PC-3 (cell line): ENCODE data around the gene RIT2. TPM values are rescaled to one million over a fixed set of nuclear protein-coding genes. Genes with fewer than 3 reads are reported as not detected.

ENCODE experiments used
- ATAC-seq: fragments of 200-7000 bp; cut with Tn5 transposase; 2 replicates; pipeline ENCODE4 v1.9.1; 2020; ENCODE audit warnings: mild to moderate bottlenecking, moderate library complexity
- BruUV-seq: library from RNA; stranded (reverse); fragments of 400-500 nt; replicated peaks from 2 replicates; lab custom pipeline; 2021; lab: Mats Ljungman, UMichigan
- CTCF ChIA-PET: fragments of 300-600 bp; sonication (Branson Sonifier 250); formaldehyde crosslinking; loops from one replicate; lab custom pipeline; 2022; ENCODE audit warnings: antibody characterized with exemption; lab: Charles Lee
- POLR2A ChIA-PET: fragments of 300-600 bp; sonication (Branson Sonifier 250); formaldehyde crosslinking; loops from one replicate; lab custom pipeline; 2022; ENCODE audit warnings: antibody characterized with exemption; ENCODE audit not compliant: unreplicated experiment; lab: Charles Lee
- DNase-seq: peaks from one replicate; pipeline ENCODE4 v3.0.0-alpha.2; 2015
- H2AFZ ChIP-seq: fragments of 300-600 bp; sonication (generic); 2 replicates; pipeline ENCODE4 v1.6.0; 2016; ENCODE audit warnings: antibody characterized with exemption, low read length
- H3F3A ChIP-seq: fragments of 300-600 bp; sonication (generic); one replicate; pipeline ENCODE4 v1.6.0; 2017; ENCODE audit warnings: antibody characterized with exemption, low read length, control low read depth, mild to moderate bottlenecking; ENCODE audit not compliant: unreplicated experiment
- H3K27ac ChIP-seq: fragments of 300-600 bp; sonication (generic); 2 replicates; pipeline ENCODE4 v1.5.1; 2016; ENCODE audit warnings: mild to moderate bottlenecking, low read length
- H3K27me3 ChIP-seq: fragments of 300-600 bp; sonication (generic); 2 replicates; pipeline ENCODE4 v1.6.1; 2016; ENCODE audit warnings: low read length, mixed read lengths
- H3K36me3 ChIP-seq: fragments of 300-600 bp; sonication (generic); 2 replicates; pipeline ENCODE4 v1.6.1; 2016; ENCODE audit warnings: low read depth, mixed run types, low read length, mixed read lengths
- H3K4me1 ChIP-seq: fragments of 300-600 bp; sonication (generic); 2 replicates; pipeline ENCODE4 v1.5.1; 2016; ENCODE audit warnings: low read length; ENCODE audit not compliant: insufficient read depth
- H3K4me2 ChIP-seq: fragments of 300-600 bp; sonication (generic); 2 replicates; pipeline ENCODE4 v1.6.0; 2016; ENCODE audit warnings: low read length
- H3K4me3 ChIP-seq: fragments of 300-600 bp; sonication (generic); 2 replicates; pipeline ENCODE4 v1.5.1; 2016; ENCODE audit warnings: mild to moderate bottlenecking, low read length, mixed read lengths
- H3K79me2 ChIP-seq: fragments of 300-600 bp; sonication (generic); 2 replicates; pipeline ENCODE4 v1.6.1; 2017; ENCODE audit warnings: low read length, mixed read lengths
- H3K9ac ChIP-seq: fragments of 300-600 bp; sonication (generic); 2 replicates; pipeline ENCODE4 v1.6.0; 2016; ENCODE audit warnings: mild to moderate bottlenecking, low read length
- H3K9me2 ChIP-seq: fragments of 300-600 bp; sonication (generic); replicated peaks from 2 replicates; pipeline ENCODE4 v1.6.1; 2016; ENCODE audit warnings: mixed run types, low read length, mixed read lengths
- H3K9me3 ChIP-seq: fragments of 300-600 bp; sonication (generic); 2 replicates; pipeline ENCODE4 v1.6.1; 2016; ENCODE audit warnings: low read length, mixed read lengths
- H4K20me1 ChIP-seq: fragments of 300-600 bp; sonication (generic); 2 replicates; pipeline ENCODE4 v1.6.1; 2016; ENCODE audit warnings: low read length, mixed read lengths
- CTCF ChIP-seq: fragments of 300-600 bp; sonication (generic); conservative IDR thresholded peaks from 2 replicates; pipeline ENCODE4 v1.5.1; 2017; ENCODE audit warnings: antibody characterized with exemption, low read depth, mild to moderate bottlenecking, low read length
- EZH2 ChIP-seq: fragments of 300-600 bp; sonication (generic); IDR thresholded peaks from one replicate; pipeline ENCODE4 v1.6.1; 2017; ENCODE audit warnings: antibody characterized with exemption, mild to moderate bottlenecking, low read length; ENCODE audit not compliant: unreplicated experiment
- EZH2phosphoT487 ChIP-seq: fragments of 300-600 bp; sonication (generic); IDR thresholded peaks from 2 replicates; pipeline ENCODE4 v1.6.1; 2018; ENCODE audit warnings: mild to moderate bottlenecking, antibody characterized with exemption, low read length, borderline replicate concordance
- intact Hi-C: fragments of 100-400 bp; cut with micrococcal nuclease; formaldehyde crosslinking; loops from 2 replicates; pipeline ENCODE4 v1.9.0; 2023
- total RNA-seq: library from RNA; depleted of rRNA; stranded (reverse); fragments of >200 nt; gene quantifications from 2 replicates; pipeline ENCODE4 v1.2.3, GENCODE V29; 2014

RIT2 gene
- total RNA-seq, 1 experiment from 2014 or later: not detected

- TF ChIP-seq CTCF (no peak), EZH2 (no peak), EZH2phosphoT487 (no peak)
- H3K4me1 ChIP-seq: no peaks in the 10 kb centered on the region
- POLR2A ChIA-PET: no interaction called here
- H3K9ac ChIP-seq: no peak overlapping the region
- no peak overlapping the region for H3K4me3 ChIP-seq
- H3F3A ChIP-seq: no peaks in the 10 kb centered on the region
- H3K27ac ChIP-seq: no peak overlapping the region
- no peak for ATAC-seq
- DNase-seq: no peak
- no peak overlapping the region for H3K4me2 ChIP-seq
- H3K27me3 ChIP-seq: no peaks in the 10 kb centered on the region
- H3K9me3 ChIP-seq: no peaks in the 10 kb centered on the region
- no peaks in the 10 kb centered on the region for H3K79me2 ChIP-seq
- CTCF ChIA-PET: no interaction called here
- H2AFZ ChIP-seq: no peak overlapping the region
- no peaks in the 10 kb centered on the region for H3K36me3 ChIP-seq
- intact Hi-C loops: no loop called here
- BruUV-seq: no TSS peak
- no peaks in the 10 kb centered on the region for H3K9me2 ChIP-seq
- no peaks in the 10 kb centered on the region for H4K20me1 ChIP-seq
Observed at GRCh38 chr18:42961298-42961697, 154.2 kb downstream of the RIT2 start.

GRCh38 chr18:42959528-42959927 is 156.0 kb downstream of the RIT2 start:
- Histone ChIP-seq H3K9me3 (no peaks in the 10 kb centered on the region), H3K27me3 (no peaks in the 10 kb centered on the region), H3F3A (no peaks in the 10 kb centered on the region), H4K20me1 (no peaks in the 10 kb centered on the region), H2AFZ (no peak overlapping the region), H3K9me2 (no peaks in the 10 kb centered on the region), H3K4me1 (no peaks in the 10 kb centered on the region), H3K79me2 (no peaks in the 10 kb centered on the region), H3K4me3 (no peak overlapping the region), H3K36me3 (no peaks in the 10 kb centered on the region), H3K9ac (no peak overlapping the region), H3K4me2 (no peak overlapping the region), H3K27ac (no peak overlapping the region)
- TF ChIP-seq CTCF: no peak
- no peak for TF ChIP-seq EZH2
- TF ChIP-seq EZH2phosphoT487: no peak
- ATAC-seq (no peak), DNase-seq (no peak)
- BruUV-seq: no TSS peak
- CTCF ChIA-PET: no interaction called here
- POLR2A ChIA-PET: no interaction called here
- intact Hi-C loops: no loop called here

- no peak for ATAC-seq
Observed at GRCh38 chr18:42958353-42958752, 157.1 kb downstream of the RIT2 start.

More at GRCh38 chr18:42958353-42958752, 157.1 kb downstream of the RIT2 start:
- ChIA-PET CTCF (no interaction called here), POLR2A (no interaction called here)
- H3K79me2 ChIP-seq: no peaks in the 10 kb centered on the region
- H3K9me2 ChIP-seq: no peaks in the 10 kb centered on the region
- intact Hi-C loops: no loop called here
- H3K9ac ChIP-seq: no peak overlapping the region
- no TSS peak for BruUV-seq
- no peaks in the 10 kb centered on the region for H3F3A ChIP-seq
- H4K20me1 ChIP-seq: no peaks in the 10 kb centered on the region
- H3K36me3 ChIP-seq: no peaks in the 10 kb centered on the region
- no peak overlapping the region for H3K4me3 ChIP-seq
- TF ChIP-seq EZH2phosphoT487 (no peak), EZH2 (no peak), CTCF (no peak)
- H3K27ac ChIP-seq: no peak overlapping the region
- no peaks in the 10 kb centered on the region for H3K9me3 ChIP-seq
- H2AFZ ChIP-seq: no peak overlapping the region
- DNase-seq: no peak
- no peaks in the 10 kb centered on the region for H3K4me1 ChIP-seq
- H3K4me2 ChIP-seq: no peak overlapping the region
- no peaks in the 10 kb centered on the region for H3K27me3 ChIP-seq
